ENCODE results near the gene SEMA4A.
"Not testable (repeated sequence)": the region's sequence is repeated elsewhere in the genome, so short reads cannot be mapped to it uniquely, and the experiment has no call there.

Gene SEMA4A

DNA sequence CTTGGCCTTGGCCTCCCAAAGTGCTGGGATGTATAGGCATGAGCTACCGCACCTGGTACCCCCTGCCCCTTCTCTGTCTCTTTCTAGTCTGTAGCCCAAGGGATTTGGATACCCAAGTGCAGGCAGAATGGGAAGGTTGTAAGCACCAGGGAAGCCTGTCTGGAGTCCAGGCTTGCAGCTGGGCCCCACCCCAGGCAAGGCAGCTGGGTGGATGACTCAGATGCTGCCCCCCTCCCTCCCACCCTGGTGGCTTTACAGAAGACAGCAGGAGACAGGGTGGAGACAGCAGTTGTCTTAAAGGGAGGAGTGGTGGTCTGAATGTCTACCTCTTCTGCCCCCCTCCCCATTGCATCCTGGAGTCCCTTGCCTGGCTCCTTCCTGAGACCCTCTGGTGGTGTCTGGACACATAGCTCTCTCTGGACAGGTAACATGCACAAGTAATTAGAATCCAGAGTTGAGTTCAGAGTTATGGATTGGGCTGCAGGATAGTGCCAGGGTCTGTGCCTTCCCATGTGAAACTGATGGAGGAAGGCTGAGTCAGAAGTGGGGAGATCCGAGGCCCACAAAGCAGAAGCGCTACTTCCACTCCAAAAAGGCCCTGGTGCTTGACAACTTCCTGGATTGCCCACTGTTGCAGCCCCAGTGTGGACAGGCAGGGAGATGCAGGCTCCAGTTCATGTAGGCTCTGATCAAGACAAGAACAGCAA lies 33.7 kb upstream of the SEMA4A start:
- no peak for FAIRE-seq

DNA sequence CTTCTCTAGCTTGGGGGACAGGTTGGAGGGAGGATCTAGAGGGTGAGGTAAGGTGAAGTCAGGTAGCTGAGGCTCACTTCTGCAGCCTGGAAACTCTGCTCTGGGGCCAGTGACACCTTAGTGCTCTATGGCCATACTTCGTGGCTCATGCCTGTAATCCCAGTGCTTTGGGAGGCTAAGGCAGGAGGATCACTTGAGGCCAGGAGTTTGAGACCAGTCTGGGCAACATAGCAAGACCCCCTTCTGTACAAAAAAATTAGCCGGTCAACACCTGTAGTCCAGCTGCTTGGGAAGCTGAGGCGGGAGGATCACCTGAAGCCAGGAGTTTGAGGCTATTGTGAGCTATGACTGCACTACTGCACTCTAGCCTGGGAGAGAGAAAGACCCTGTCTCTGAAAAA lies 33.1 kb upstream of the SEMA4A start:
- FAIRE-seq = no peak

DNA sequence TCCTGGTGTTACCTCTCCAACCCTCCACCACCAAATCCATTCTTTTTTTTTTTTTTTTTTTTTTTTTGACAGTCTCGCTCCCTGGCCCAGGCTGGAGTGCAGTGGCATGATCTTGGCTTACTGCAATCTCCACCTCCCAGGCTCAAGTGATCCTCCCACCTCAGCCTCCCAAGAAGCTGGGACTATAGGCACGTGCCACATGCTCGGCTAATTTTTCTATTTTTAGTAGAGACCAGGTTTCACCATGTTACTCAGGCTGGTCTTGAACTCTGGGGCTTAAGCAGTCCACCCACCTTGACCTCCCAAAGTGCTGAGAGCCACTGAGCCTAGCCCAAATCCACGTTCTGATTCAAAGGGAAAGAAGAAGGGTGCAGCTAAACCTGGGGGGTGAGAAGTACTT lies 32.4 kb upstream of the SEMA4A start:
- FAIRE-seq = not testable (repeated sequence)

DNA sequence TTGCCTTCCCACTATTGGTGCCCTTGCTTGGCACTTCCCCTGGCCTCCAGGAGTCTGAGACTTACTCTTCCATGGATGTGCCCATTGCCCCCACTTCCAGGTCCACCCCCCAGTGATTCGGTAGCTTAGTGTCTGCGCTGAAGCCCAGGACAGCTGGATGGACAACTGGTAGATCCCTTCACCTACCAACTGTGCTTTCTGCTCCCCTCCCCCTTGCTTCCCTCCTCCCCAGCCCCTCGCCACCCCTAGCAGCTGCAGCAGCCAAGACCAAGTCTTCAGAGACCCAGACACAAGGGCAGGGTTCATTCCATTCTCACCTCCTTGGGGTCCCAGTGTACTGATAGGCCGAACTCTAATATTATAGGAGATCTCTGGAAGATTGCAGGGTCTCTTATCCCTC lies 31.9 kb upstream of the SEMA4A start:
- no peak for FAIRE-seq

DNA sequence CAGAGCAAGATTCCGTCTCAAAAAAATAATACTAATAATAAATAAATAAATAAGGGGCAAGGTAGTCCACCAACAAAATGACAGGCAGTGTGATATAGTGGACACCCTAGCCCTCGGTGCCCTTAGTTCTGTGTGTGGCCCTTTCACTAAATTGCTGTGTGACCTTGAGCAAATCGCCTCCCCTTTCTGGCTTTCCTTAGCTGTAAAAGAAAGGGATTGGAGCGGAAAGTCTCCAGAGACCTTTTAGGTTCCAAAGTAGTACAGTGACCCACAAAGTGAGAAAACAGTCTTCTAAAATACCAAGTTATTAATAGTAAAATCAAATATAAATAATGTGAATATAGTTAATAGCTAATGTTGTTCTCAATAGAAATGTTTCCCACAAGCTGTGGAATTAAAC lies 31.3 kb upstream of the SEMA4A start:
- FAIRE-seq = no peak

DNA sequence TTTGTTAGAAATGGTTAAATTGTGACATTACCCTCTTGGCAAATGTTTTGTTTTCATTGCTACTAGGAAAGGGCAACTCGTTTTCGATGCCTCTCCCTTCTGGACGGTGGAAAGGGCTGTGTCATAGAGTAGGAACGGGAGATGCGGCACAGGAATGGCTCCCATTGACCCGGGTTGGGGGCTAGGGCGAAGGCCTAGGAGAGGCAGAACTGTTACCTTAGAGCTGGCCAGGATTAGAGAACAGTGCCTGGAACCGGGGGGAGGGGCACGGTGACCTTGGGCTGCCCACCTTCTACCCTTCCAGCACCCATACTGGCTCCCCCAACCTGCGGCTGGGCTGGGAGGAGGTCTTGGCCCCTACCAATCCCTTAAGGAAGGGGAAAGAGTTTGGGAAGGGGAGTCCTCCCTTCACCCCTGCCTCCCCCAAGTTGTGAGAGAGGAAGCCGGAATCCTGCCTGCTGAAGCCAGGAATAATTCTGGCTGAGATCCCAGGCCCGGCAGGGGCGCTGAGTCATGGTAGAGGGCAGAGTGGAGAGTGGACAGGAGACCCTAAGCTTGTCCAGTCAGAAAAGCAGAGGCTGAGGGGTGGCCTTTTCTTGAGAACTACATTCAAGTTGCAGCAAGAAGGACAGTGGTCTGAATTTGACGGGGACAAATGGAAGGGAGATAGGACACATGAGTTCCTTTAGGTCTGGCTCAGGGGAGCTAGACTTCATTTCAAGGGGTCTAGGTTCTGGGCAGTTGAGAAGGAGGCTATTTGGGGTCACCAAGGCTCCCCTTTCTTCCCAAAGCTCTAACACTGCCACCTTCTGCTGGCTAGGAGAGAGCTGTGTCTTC lies 30.6 kb upstream of the SEMA4A start:
- FAIRE-seq = no peak

DNA sequence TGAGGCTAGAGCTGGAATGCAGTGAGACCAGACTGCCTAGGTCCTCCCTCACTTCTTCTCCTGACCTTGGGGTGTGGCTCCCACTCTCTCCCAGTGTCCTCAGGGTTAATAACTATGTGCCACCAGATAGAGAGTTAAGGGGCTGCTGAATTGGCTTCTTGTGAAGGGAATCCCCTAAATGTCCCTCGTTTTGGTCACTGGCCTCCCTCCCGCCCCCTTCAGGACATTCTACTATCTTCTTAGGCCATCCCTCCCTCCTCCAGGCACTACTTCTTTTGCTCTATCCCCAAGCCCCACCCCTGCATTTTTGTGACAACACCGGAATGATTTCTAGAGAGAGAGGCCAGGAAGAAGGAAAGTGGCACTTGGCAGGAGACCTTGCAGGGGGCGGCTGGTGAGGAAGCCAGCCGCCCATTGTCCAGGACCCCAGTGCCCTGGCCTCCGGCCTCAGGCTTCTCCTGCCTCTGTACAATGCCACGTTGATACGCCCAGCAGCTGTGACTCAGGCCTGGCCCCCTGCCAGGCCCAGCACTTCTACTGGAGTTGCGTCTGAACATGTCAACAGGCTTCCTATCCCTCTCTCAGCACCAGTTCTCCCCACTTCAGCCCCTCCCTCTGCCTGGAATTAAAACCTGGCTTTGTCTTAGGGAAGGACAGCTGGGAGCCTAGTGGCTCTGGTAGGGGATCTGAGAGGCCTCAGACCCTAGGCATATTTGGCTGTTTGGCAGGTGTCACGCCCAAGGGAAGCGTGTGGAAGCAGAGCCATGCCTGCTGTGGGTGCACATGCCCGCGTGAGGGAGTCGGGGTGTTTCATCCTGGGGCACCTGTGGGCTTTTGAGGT lies 29.8 kb upstream of the SEMA4A start:
- FAIRE-seq = no peak

DNA sequence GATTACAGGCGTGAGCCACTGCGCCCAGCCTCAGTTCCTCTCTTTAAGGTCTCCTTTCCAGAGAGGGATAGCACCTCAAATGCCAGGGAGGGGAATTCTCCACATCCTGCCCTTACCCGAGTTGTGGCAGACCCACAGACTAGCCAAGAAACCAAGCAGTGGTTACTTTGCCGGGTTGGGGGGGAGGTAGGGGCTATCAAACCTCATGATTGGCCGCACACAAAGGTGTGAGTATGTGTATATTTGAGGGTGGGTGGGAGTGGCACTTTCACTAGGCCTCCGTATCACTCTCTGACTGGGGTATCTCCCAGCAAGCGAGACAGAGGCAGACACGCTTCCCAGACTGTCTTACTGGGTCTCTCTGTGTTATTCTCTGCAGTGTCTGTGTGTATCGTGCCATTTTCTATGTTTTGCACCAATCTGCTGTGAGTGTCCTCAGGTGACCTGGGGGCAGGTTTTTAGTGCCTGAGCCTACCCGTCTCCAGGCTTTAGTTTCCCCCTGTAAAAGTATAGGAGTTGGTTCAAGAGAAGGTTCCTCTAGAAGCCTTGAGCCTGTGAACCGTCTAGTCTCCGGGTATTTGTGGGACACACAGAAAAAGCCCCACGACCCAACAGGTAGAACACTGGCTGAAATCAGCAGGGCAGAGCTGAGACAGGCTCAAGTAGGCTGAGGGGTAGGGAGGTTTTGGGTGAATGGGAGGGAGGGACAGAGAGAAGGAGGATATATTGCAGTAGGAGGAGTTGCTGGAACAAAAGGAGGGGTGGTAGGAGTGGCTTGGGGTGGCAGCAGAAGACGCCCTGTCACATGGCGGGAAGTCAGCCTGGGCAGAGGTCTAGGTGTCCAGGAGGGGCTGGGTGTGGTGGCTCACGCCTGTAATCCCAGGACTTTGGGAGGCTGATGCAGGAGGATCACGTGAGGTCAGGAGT lies 28.6 kb upstream of the SEMA4A start:
- FAIRE-seq = no peak

DNA sequence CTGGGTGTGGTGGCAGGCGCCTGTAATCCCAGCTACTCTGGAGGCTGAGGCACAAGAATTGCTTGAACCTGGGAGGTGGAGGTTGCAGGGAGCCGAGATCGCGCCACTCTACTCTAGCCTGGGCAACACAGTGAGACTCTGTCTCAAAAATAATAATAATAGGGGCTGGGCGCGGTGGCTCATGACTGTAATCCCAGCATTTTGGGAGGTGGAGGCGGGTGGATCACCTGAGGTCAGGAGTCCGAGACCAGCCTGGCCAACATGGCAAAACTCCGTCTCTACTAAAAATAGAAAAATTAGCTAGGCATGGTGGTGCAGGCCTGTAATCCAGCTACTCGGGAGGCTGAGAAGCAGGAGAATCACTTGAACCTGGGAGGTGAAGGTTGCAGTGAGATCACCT lies 27.8 kb upstream of the SEMA4A start:
- FAIRE-seq = not testable (repeated sequence)

DNA sequence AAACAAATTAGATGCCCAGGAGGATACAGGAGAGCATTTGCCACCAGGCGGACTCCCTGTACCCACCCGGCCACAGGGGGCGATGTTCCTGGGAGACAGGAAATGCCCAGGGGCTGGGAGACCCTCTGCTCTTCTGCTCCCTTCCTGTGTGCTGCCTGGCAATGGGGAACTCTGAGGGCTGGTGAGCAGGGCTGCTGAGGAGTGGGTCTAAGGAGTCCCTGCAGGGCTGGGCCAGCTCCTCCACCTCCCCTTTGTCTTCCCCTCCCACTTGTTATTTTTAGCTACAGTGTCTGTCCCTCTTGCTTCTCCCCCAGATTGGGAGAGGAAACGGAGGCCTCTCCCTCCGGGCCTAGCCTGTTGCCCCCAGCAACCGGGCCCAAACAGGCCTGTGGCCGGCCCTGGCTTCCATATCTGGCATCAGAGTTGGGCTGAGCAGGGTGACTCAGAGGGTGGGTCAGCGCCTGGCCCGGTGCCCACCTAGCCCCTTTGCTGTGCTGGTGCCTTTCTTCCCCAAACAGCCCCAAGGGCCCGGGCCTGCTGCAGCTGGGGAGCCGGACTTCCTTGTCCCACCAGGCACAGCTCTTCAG lies 27.2 kb upstream of the SEMA4A start:
- FAIRE-seq = no peak

DNA sequence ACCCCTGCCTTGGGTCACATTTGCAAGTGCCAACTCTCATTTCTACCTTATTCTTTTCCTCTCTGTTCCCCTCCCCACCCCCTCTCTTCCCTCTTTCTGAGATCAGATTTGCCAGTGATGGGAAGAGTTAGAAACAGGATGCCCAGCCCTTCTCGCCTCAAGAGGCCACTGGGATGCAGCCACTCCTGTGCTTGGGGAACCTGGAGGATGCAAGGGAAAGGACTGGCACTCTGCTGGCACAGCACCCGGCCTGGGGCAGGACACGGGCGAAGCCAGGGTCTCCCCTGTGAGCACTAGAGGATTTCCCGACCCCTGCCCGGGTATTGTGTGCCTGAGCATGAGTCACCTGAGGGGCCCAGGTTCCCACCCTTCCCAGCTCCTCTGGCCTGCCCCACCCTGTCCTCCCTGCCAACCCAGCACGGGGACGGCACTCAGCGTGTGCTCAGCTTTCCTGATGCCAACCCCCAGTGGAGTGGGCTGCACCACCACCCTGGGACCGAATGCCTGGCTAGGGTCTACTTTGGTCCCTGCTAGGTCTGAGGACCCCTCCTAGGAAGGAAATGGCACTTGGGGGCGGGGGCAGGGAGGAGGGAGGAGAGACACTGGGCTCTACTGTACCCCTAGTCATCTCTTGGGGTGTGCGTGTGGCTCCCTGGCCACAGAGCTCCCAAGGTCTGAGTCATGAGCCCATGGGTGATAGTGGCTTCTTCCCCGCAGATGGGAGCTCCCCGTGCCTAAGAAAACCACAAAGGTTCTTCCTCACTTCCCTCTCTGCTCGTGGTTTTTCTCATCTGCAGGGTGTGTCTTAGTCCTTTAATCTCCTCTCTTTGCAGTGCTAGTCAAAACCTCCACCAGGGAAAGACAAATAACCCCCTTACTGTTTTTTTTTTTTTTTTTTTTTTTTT lies 26.5 kb upstream of the SEMA4A start:
- FAIRE-seq = no peak

DNA sequence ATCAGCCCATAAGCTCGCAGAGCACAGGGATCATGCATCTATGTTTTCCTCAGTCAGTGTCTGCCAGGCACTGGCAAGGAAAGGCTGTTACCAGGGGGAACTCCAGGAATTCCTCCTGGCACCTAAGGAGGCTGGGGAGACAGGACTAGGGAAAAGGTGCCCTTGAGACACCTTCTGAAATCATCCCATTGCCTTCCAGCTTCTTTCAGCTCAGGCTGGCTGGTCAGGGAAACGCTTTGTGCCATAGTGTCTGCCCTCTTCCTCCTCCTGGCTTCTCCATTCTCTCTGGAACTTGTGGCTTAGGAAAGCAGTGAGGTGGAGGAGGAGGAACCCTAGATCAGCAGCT lies 25.1 kb upstream of the SEMA4A start:
- no peak for FAIRE-seq

DNA sequence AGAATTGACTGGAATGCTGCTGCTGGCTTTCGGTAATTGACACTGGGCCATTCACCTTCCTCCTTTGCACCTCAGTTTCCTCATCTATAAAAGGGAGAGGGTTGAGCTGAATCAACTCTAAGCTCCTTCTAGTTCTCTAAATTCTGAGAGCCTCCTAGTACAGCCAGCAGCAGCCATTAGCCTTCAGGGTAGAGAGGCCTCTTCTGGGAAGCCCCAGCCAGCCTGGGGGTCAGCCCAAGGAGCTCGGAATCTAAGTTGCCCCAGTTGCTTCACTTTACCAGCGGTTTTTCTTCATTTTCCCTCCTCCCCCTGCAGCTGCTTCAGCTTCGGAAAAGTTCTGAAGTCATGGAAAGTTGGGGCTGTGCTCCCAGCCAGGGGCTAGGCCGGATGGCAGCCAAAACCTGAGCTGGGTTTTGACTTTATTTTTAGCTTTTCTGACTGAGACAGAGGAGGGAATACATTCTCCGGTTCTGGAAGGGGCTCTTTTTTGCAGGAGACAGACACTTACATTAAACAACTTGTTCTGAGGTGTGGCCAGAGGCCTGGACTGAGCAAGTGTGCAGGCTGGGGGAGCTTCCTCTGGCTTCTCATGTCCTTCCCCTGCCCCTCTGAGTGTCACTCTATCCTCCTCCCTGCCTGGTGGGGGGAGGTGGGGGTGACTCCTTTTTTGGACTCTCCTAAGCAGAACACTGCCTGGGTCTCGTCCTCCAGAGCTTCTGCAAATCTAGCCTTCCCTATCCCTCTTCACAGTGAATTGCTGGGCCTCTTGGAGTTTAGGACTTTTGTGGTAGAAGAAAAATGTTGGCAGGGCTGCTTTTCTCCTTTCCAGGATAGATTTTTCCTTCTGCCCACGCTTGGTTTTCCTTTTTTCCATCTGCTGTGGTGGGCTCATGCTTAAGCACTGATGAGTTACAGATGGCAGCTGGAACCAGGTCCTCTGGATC lies 24.5 kb upstream of the SEMA4A start:
- FAIRE-seq = no peak

DNA sequence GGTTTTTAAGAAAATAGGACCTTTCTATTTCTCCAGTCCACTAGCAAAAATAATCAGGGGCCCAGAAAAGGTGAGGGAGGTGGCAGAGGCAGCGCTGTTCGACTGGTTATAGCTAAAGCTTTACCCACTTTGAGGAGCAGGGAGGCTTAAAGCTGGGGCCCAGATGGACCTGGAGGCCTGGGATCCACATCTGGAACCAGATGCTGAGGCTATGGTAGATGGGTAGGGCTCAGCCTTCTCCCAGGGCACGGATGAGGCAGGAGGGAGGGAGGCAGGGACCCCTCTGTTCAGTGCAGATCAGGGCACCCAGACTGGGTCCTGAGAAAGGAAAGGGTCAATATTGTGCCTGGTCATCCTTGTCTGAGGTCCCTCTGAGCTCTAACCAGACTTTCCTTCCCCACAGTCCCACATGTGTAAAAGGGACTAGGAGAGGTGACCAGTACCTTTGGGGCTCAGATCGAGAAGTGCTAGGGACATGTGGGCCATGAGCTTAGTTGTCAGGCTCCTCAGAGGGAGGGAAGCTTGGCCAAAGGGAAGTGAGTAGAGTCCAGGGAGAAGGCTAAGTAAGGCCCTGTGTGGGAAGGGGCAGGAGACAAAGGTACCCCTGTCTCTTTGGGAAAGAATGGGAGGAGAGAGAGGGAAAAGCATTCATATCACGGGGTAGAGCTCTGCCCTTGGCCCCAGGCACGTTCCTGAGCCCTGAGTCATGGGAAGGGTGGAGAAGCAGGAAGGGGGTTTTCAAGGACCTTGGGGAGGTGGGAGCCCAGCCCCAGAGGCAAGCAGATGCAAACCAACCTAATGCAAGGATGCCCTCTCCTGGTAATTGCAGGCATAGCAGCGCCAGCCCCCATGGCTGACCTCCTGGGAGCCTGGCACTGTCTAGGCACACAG lies 23.5 kb upstream of the SEMA4A start:
- no peak for FAIRE-seq

DNA sequence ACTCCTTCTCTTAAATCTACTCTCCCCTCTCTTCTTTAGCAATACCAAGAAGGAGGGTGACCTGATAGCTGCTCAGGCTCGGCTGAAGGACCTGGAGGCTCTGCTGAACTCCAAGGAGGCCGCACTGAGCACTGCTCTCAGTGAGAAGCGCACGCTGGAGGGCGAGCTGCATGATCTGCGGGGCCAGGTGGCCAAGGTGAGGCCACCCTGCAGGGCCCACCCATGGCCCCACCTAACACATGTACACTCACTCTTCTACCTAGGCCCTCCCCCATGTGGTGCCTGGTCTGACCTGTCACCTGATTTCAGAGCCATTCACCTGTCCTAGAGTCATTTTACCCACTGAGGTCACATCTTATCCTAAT lies 22.8 kb upstream of the SEMA4A start:
- no peak for FAIRE-seq

DNA sequence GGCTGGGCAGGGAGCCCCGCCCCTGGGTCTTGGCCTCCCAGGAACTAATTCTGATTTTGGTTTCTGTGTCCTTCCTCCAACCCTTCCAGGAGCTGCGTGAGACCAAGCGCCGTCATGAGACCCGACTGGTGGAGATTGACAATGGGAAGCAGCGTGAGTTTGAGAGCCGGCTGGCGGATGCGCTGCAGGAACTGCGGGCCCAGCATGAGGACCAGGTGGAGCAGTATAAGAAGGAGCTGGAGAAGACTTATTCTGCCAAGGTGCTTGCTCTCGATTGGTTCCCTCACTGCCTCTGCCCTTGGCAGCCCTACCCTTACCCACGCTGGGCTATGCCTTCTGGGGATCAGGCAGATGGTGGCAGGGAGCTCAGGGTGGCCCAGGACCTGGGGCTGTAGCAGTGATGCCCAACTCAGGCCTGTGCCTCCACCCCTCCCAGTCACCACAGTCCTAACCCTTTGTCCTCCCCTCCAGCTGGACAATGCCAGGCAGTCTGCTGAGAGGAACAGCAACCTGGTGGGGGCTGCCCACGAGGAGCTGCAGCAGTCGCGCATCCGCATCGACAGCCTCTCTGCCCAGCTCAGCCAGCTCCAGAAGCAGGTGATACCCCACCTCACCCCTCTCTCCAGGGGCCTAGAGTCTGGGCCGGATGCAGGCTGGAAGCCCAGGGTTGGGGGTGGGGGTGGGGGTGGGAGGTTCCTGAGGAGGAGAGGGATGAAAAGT lies 18.5 kb upstream of the SEMA4A start:
- no peak for FAIRE-seq

DNA sequence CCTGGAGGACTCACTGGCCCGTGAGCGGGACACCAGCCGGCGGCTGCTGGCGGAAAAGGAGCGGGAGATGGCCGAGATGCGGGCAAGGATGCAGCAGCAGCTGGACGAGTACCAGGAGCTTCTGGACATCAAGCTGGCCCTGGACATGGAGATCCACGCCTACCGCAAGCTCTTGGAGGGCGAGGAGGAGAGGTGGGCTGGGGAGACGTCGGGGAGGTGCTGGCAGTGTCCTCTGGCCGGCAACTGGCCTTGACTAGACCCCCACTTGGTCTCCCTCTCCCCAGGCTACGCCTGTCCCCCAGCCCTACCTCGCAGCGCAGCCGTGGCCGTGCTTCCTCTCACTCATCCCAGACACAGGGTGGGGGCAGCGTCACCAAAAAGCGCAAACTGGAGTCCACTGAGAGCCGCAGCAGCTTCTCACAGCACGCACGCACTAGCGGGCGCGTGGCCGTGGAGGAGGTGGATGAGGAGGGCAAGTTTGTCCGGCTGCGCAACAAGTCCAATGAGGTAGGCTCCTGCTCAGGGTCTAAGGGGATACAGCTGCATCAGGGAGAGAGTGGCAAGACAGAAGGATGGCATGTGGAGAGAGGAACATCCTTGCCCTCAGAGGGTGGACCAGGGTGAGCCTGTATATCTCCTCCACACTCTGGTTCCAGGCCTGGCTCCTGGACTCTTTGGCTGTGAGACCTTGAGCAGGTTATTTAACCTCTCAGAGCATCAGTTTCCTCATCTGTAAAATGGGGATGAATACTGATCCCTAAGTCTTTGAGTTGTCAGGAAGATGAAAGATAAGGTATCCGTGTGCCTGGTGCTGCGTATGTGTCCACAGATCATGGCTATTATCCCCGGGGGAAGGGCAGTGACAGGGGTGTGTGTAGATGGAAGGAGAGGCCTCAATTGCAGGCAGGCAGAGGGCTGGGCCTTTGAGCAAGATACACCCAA lies 17.2 kb upstream of the SEMA4A start:
- no peak for FAIRE-seq

Data from A204.1 (cell line).